HG03571 (cell line): ENCODE measurements around the gene ABCA13.

Experiments used
- ATAC-seq: cut with Tn5 transposase; IDR thresholded peaks from one replicate; pipeline ENCODE4 v1.9.1; 2021; ENCODE audit not compliant: unreplicated experiment

The ABCA13 gene

DNA sequence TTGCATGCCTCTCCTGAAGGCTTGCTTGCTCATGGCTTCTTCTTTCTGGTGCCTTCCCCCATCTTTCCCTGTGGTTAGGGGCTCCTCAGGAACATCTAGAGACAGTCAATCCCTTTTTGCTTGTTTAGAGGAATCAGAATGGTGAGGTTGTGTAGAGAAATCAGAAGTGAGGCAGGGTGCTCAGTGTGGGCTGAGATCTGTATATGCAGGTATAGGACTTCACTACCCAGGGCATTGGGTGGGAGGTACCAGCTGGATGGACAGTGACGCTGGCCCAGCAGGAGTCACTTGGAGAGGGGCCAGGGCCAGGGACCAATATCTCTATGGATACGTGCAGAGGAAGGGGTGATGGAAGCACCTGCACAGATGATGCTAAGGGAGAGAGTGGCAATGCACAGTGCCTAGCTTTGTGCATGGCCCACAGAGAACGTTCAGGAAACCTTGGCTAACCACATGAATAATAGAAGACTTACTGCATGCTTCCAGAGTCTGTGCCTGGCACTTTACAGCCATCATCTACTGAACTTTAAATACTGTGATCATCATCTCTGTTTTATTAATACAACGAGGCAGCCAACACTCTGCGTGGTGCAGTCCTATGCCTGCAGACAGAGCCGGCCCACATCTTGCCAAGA, 255.2 kb downstream of the ABCA13 start:
- ATAC-seq = no peak

DNA sequence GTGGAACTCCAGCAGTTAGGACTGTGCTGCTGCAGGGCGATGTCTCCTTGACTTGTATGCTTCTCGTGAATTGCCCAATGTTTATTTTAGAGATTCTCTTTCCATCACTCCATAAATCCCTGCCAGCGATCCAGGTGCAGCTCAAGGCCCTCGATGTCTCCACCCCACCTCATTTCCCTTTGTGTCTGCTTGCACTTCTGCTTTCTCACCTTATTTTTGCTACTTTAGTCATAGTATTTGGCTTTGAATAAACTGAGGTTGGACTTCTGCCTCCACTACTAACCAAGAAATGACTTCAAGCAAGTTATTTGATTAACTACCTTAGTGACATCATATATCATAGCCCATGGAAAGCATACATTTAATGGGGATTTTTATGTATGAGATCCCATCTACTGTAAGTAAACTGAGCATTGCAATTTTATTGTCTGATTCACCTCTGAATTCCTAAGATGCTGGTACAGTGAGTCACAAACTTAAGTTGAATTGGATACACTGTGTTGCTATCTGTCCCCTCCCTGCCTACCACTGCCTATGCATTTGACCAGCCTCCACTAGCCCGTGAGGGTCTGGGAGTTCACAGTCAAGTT, 255.8 kb downstream of the ABCA13 start:
- no peak for ATAC-seq

DNA sequence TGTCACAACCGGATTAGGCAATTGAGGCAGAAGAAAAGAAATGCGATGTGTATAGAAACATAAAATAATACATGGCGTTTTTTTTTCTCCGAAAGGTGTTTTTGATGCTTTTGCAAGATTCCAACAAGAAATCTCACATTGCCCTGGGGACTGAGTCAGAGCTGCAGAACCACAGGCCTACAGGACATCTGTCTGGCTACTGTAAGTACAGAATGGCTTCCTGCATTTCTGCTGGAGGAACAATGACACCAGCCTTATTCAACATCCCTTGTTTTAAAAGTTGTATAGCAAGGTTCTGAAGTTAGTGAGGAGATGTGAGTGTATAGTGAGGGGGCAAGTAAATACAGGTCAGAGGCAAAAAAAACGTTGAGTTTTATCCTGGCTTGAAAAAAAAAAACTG, 256.4 kb downstream of the ABCA13 start:
- no peak for ATAC-seq

DNA sequence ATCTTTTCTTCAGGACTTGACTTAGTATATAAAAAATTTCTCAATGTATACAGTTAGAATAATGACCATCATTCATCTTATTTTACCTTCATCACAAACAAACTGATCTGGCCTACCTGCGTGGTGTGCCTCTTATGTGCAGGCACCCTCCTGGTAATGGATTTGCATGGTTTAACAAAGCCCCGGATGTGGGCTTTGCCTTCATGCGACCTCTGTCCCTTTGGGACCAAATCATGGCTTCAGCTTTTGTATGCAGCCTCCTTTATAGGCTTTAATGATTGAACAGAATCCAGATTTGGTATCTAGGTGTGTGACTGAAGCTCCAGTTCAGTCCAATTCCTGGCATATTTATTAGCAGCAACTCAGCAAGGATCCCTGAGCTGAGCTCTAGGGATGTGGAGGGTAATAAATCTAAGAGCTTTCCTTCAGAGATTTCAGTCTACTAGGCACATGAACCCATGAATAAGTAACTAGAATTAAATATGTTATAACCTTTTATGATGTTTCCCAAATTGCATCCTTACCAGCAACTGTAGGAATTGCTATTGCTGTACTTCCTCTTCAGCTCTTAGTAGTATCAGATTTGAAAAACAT, 256.9 kb downstream of the ABCA13 start:
- ATAC-seq = no peak

DNA sequence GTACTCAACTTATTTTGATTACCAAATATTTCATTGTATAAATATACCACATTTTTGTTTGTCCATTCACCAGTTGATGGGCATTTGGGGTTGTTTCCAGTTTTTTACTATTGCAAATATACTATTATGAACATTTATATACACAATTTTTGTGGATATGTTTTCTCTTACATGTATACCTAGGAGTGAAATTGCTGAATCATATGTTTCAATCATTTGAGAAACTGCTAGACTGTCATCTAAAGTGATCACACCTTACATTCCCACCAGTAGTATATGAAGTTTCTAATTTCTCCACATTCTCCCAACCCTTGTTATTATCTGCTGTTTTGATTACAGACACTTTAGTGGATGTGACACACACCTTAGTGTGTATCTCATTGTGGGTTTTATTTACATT, 257.9 kb downstream of the ABCA13 start:
- ATAC-seq = no peak

DNA sequence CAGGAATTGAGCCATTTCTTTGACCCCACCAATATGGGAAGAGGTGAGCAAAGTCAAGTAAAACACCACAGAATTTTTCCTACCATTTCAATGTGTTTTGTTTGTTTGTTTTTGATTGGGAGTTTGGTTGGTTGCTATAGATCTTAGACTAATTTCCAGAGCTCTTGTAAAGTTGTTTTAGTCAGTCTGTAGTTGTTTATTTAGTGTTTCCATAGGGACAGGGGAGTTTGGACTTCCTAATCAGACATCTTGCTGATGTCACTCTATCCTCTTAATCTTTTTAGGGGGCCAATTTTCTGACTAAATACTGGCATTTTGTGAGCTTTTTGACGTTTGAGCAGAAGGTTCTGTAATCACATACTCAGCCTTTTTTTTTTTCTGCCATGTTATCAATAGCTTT, 266.9 kb downstream of the ABCA13 start:
- ATAC-seq = no peak

DNA sequence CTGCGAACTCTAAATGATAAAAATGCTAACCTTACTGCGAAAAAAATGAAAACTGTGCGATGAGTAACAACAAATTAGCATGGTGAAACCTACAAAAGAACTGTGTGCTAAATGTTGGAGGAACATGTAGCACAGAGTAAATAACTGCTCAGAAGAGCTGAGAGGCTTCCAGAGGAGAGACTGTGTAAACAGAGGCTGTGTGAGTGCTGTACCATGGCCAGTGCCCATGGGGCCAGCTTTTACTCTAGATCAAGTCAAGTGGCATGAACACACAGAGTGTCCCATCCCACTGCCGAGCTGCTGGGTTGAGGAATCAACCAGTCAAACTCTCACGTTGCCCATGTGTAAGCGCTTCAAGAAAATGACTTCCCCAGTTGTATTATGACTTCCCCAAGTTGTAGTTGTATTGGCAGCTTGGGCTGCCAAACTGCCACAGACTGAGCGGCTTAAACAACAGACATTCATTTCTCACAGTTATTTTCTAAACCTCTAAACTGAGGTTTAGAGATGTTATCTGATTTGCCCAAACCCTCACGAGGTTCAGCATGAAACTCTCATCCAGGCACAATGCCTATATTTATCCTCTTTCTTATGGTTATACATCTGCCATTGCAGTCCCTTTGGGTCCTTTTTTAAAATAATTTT, 270.7 kb downstream of the ABCA13 start:
- ATAC-seq = no peak

DNA sequence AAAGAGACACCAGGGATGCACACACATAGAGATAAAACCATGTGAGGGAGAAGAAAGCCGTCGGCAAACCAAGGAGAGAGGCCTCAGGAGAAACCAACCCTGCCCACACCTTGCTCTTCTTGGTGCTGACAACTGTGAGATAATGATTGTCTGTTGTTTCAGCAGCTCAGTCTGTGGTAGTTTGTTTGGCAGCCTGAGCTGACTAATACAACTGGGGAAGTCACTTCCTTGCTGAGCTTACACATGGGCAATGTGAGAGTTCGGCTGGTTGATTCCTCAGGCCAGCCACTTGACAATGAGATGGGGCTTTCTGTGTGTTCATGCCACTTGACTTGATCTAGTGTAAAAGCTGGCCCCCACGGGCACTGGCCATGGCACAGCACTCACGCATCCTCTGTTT, 271.8 kb downstream of the ABCA13 start:
- ATAC-seq = no peak

DNA sequence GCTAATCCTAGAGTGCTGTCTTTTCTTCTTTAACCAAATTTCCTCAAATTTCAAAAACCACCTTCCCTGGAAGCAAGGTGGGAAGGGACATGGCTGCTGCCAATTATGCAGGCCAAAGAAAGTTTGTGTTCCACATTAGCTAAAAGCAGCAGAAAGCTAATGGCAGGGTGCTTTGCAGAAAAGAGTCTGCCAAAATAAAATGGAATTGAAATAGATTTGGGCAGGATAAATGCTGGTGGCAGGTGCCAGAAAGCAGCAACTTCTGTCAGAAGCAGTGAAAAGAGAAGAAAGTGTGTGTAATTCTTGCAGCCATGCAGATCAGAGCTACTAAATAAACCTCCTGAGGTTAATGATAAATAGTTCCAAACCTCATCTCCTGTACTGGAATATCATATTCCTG, 275.5 kb downstream of the ABCA13 start:
- ATAC-seq = no peak

DNA sequence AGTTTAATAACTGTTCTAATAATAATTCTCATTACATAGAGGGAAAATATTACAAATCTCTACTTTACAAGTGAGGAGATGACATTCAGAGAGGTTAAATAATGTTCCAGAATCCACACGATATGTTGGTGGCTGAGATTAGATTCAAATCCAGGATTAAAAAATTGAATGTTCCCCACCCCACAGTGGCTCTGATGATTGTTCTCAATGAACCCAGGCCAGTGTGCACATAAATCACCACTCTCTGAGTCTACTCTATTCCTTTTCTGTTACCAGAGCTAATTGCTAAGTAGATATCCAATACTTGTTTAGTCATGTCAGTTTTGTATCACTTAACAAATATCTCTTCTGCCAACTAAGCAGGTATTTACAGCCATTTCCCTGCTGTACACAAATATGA, 281.0 kb downstream of the ABCA13 start:
- no peak for ATAC-seq

DNA sequence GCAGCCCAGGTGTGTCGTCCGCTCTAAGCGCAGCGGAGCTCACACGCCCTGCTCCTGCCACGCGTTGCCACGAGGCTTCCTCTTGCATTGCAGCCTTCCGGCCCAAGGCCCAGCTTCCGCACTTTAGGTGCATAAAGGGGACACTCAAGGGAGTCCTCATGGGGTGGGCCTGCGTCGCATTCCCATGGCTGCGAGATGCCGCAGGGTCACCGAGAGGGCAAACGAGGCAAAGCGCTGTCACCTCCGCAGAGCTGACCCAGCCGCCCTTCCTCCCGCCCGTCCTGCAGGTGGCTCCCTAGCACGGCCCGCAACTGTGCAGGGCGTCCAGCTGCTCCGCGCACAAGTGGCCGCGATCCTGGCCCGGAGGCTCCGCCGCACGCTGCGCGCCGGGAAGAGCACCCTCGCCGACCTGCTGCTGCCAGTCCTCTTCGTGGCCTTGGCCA, 283.5 kb downstream of the ABCA13 start:
- no peak for ATAC-seq

DNA sequence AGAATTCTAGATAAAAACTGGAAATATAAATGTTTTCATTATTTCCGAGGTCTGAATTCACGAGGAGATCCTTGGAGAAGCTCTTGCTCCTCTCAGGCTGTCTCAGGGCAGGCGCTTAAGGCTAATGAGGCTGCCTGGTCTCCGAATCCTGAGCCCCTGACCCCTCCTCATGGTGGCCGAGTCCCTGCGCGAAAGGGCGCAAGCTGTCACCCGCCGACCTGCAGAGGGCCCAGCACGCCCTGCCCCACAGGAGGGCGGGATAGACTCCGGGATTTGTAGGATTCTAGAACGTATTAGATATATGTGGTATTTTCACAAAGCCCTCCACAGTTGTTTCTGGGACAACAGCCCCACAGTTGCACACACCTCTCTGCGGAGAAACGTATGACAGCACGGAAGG, 284.1 kb downstream of the ABCA13 start:
- ATAC-seq = no peak

DNA sequence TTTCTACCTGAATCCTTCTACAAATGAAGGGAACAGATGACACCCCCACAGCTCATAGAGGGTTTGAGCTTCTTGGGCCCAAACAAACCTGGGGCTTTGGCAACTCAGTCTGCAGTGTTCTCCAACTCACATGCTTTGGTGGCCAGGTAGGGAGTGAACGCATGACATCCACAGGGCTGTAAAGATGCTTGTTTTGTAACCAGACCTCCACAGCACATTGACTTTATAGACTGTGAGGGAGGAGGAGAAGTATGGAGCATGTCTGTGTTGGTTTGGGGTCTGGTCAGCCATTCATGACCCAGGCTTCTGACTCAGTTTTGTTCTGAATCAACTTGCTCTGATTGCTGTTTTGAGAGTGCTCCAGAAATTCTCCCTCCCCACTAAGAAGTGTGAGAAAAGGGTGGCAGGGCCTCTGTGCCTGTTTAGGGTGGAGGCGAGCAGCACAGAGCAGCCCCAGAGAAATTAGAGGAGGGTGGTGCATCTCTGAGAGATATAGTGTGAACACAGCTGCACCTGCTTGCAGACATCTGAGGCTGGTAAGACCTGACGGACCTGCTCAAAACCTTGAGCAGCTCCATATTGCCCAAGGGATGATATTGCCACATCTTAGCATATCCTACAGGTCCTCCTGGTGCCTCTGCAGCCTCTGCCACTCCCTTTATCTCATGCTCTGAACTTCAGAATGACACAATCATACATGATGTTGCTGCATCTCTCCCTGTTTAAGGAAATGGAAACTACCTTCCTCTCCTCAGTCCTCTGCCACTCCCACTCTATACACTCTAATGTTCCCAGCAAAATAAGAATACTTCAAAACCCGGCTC, 287.7 kb downstream of the ABCA13 start:
- ATAC-seq = no peak

DNA sequence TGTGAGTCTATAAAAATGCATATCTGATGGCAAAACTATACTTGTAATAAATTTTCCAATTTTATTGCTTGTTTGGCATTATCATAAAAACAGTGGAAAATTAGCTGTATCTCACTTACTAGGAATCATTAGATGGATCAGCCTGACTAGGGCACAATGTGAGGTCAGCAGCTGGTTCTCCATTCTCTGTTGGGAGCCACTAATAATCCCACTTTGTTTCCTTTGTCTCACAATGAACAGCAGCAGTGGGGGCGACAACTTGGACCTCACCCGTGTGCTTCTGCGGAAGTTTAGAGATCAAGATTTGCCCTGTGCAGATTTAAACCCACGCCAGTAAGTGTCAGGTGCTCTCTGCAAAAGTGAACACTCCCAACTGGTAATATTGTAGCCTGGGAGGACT, 295.5 kb downstream of the ABCA13 start:
- ATAC-seq = no peak

DNA sequence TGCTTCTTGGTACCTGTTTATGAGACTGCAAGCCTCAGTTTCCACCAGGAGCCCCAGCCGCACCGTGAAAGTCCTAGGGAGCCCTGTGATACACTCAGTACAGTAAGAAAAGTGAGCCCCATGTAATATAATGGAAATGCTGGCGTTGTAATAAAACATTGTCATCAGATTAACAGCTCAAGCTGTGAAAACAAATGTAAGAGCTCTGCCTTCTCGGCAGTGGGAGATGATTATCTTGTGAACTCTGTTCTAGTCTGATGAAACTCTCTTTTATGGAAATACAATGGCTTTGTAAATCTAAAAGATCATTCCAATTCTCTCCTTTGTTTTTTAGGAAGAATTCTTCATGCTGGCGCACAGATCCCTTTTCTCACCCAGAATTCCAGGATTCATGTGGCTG, 299.9 kb downstream of the ABCA13 start:
- ATAC-seq = no peak

DNA sequence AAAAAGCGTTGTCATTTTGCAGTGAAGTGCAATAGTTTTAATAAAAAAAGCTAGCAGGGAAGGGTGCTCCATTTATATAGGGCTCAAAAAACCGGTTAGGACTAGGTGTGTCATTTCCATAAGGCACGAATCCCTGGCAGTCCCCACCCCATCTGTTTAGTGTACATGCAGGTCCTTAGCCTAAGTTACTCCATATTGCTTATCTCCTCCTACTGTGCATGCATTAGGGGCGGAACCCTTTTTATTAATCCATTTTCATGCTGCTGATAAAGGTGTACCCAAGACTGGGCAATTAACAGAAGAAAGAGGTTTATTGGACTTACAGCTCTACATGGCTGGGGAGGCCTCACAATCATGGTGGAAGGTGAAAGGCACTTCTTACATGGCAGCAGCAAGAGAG, 301.4 kb downstream of the ABCA13 start:
- no peak for ATAC-seq

DNA sequence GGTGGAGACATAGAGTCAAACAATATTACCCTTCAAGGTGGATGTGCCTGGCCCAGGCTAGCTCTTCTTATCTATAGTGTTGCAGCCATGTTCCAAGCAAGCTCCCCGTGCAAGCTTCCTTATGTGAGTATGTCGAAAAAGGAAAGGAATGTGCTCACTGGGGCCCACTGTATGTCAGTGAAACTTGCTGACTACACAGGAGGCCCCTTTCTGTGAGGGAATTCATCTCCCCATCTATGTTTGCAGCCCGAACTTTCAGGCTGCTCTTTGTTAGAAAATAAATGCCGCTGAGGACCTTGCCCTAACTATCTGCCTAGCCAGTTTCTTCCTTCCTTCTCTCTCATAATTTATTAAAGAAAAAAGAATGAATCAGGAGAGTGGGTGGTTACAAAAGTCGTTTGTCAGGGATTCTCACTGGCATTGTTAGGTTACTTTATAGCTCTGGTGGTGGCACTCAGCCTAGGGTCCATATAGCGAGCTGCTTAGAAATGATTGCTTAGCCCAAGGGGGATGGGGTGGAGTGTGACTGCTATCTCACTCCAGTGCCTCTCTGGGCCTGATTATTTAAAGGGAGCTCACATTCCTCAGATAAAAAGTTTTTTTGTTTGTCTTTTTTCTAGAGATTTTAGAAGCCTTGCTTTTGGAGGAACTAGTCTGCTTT, 302.1 kb downstream of the ABCA13 start:
- no peak for ATAC-seq

DNA sequence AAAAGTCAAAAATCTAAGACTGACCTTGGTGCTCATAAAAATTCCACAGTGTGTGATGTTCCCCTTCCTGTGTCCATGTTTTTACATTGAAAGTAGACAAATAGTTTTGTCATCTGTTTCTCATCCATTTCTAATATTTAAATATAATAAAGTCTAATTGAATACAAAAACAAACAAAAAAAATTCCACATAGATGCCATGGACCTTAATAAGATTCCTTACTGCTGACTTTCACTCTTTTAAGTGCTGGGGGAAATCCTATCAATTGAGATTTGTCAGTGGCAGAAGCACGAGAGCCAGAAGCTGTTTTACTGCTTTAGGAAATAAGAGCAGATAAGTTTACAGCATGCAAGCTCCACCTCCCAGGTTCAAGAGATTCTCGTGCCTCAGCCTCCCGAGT, 310.0 kb downstream of the ABCA13 start:
- no peak for ATAC-seq

DNA sequence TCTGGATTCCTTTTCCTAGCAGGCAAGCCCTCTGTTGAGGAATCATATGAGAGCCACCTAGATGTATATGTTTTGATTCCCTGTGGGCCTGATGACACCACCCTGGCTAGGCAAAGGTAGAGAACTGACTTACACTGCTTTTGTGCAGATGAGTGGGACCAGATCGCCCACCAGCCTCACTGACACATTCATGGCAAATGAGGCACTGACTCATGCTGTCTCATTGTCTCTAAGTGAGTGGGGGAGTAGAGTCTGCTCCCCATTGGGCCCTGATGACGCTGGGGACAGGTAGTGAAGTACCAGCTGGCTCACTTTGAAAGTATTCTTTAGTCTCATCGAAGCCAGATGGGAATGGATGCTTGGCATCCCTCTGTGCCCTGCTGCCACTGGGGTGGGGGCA, 326.3 kb downstream of the ABCA13 start:
- ATAC-seq = no peak

DNA sequence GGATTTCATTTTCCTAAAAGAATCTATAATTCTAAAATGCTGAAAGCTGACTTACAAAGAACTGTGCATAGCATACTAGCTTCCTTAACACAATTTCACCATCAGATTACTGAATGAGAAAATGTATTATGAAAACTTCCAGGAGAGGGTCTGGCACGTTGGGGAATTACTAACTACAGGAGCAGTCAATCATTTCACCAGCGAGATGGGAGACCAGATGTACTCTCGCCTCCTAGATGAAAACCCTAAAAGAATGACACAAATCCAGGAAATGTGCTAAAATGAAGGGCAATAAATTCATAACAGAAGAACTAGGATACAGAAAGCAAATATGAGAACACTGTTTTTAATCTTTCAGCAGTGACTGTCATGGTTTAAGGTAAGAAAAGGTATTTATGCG, 330.8 kb downstream of the ABCA13 start:
- ATAC-seq = no peak

DNA sequence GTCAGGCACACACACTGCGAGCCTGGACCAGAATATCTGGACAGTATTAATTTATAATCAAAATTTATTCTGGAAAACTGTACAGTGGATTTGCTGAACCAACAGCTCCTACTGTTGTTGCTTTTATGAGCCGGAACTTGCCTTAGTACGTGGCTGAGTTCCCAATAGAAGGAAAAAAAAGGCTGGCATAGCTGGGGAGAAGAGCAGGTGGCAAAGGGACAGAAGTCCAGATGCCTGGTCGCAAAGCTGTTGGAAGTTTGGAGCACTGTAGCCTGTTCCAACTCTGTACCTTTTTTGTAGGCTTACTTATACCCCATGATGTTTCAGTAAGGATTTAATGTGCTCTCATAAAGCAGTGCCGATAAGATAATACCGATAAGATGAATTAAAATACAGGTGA, 333.8 kb downstream of the ABCA13 start:
- ATAC-seq = no peak
